Measurements from ENCODE around the gene SMCO3. TPM values are rescaled to one million over a fixed set of nuclear protein-coding genes. Genes with fewer than 3 reads are reported as not detected.
A peak's percentile ranks its signal among the peaks of the same experiment; 100 is the strongest.

SMCO3 gene
- total and polyA plus RNA-seq, 4 experiments from 2014 or later: 0.08 to 0.31 TPM; not detected in 2

DNA sequence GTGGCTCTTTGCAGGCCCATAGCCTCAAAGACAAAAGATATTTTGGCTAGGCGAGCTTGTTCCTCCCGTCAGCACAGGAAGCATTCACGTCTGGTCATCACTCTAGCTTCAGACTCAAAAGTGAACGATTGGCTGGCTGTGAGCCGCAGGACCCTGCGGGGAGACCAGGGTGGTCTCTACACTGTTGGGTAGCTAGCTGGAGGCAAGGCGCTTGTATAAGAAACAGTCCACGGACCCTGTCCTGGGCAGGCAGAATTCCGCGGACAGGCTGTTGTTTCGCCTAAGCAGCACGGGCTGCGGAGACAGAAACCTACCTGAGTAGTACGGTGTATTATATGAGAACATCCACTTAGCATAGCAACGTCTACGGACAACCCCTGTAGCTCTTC lies 40.3 kb downstream of the SMCO3 start:
- Histone ChIP-seq H3K36me3 (ENCODE audit: insufficient read depth, low read length) (no peaks in the 10 kb centered on the region), H3K27ac (ENCODE audit: low read depth, low read length) (peak overlapping the region; percentile 73), H3K4me1 (ENCODE audit: insufficient read depth, low read length) (peaks cover 43% of the 10 kb centered on the region), H3K27me3 (ENCODE audit: insufficient read depth, low read length) (no peaks in the 10 kb centered on the region), H3K9me3 (ENCODE audit: control insufficient read depth in 1 of 2, low read length in 2 of 2) (no peaks in the 10 kb centered on the region), H3K4me3 (ENCODE audit: low read length in 2 of 2) (peak overlapping the region; percentile 80 to 87)
- ChIA-PET CTCF (ENCODE audit: partially characterized antibody) (interaction anchor here (0.8 to 3.3 kb wide), 4 partner anchors 19 to 221 kb away, joined by 3 to 14 read pairs (median 9); partner anchors contain the start of gene WBP11), POLR2A (ENCODE audit: partially characterized antibody) (interaction anchor here (1.0 to 8.5 kb wide), 21 partner anchors 10 to 522 kb away, joined by 3 to 376 read pairs (median 6); partner anchors contain the start of genes ARHGDIB, ATF7IP, C12orf60 and PDE6H)
- Mint-ChIP-seq H3K27ac (peak overlapping the region; percentile 97 to 100 (median 99)), H3K27me3 (no peaks in the 10 kb centered on the region), H3K36me3 (peaks cover 3 to 44% of the 10 kb centered on the region in 2 donors), H3K4me3 (peak overlapping the region; percentile 96 to 99 (median 99)), H3K4me1 (peaks cover 30 to 72% (median 44%) of the 10 kb centered on the region in 4 donors), H3K9me3 (peaks cover 0 to 9% (median 0%) of the 10 kb centered on the region in 8 donors)
- DNase-seq: peak in 1 of 5 donors; percentile 43
- intact Hi-C loops (cut with micrococcal nuclease): loop anchor here (1.0 to 5.0 kb wide), 11 partner anchors 30 to 1109 kb away; partner anchors contain the start of genes C12orf60, EPS8, STRAP and WBP11

DNA sequence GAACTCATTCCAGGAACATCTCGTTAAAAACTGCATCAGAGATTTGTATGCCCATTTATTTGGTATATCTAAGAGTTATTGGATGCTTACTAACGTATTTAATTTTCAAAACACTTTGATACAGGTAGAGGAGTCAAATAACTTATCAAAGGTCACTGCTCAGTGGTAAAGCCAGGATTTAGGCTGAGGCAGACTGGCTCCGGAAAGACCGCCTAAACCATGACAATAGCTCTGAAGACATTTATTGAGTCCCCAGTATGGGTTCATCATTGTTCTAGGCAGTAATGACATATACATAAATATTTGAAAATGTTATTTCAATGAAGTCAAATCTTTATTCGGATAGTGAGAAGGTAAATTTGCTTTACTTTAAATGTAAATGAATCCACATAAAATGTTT lies 41.0 kb downstream of the SMCO3 start:
- H3K36me3 Mint-ChIP-seq: peaks cover 6 to 45% of the 10 kb centered on the region in 2 donors

DNA sequence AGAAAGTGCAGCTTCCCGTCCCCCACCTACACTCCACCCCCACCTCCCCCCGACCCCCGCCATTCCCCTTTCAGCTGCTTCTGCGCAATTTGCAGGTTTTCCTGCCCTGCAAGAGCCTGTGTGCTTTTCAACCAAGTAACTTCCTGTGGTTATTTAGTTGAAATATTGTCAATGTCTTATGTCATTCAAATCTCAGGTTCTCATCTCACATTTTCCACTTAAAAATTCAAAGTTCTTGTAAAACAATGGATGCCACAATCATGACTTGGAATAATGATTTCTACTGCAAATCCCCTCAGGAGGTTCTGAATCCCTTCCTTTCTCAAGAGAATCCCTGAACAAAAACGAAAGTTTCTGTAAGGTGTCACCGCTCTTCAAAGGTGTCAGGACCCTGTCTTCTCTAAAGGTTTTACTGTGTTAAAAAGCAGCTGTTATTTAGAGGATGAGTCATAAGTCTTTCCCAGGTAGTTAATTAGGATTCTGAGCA lies 42.3 kb downstream of the SMCO3 start:
- Mint-ChIP-seq H3K4me1 (peaks cover 39 to 87% (median 57%) of the 10 kb centered on the region in 4 donors), H3K36me3 (peaks cover 19 to 57% of the 10 kb centered on the region in 2 donors), H3K27me3 (no peaks in the 10 kb centered on the region), H3K9me3 (peaks cover 0 to 15% (median 7%) of the 10 kb centered on the region in 8 donors), H3K27ac (peak overlapping the region; percentile 88 to 100 (median 99)), H3K4me3 (peak overlapping the region; percentile 94 to 99 (median 97))
- H3K4me1 ChIP-seq (ENCODE audit: insufficient read depth, low read length): peaks cover 60% of the 10 kb centered on the region
- peak overlapping the region; percentile 98 for H3K27ac ChIP-seq (ENCODE audit: low read depth, low read length)
- no peaks in the 10 kb centered on the region for H3K36me3 ChIP-seq (ENCODE audit: insufficient read depth, low read length)
- intact Hi-C loops (cut with micrococcal nuclease): loop anchor here (1.0 to 5.0 kb wide), 7 partner anchors 190 to 1016 kb away; partner anchors contain the start of genes ARHGDIB, ATF7IP and EPS8
- peak overlapping the region; percentile 54 to 92 for H3K4me3 ChIP-seq (ENCODE audit: low read length in 2 of 2)
- H3K9me3 ChIP-seq (ENCODE audit: control insufficient read depth in 1 of 2, low read length in 2 of 2): no peaks in the 10 kb centered on the region
- H3K27me3 ChIP-seq (ENCODE audit: insufficient read depth, low read length): no peaks in the 10 kb centered on the region
- DNase-seq: peak; percentile 59 to 70 (median 67)
- ChIA-PET POLR2A (ENCODE audit: partially characterized antibody) (interaction anchor here (0.7 to 8.5 kb wide), 35 partner anchors 8 to 799 kb away, joined by 3 to 376 read pairs (median 11); partner anchors contain the start of genes ARHGDIB, ATF7IP, C12orf60 and WBP11), CTCF (ENCODE audit: partially characterized antibody) (interaction anchor here (0.6 to 4.6 kb wide), 12 partner anchors 9 to 516 kb away, joined by 3 to 20 read pairs (median 3); partner anchors contain the start of gene ATF7IP)

More for the DNA sequence above, 41.0 kb downstream of the SMCO3 start:
- Histone ChIP-seq H3K36me3 (ENCODE audit: insufficient read depth, low read length) (no peaks in the 10 kb centered on the region), H3K9me3 (ENCODE audit: control insufficient read depth in 1 of 2, low read length in 2 of 2) (no peaks in the 10 kb centered on the region), H3K4me3 (ENCODE audit: low read length in 2 of 2) (no peak overlapping the region), H3K4me1 (ENCODE audit: insufficient read depth, low read length) (peaks cover 50% of the 10 kb centered on the region), H3K27ac (ENCODE audit: low read depth, low read length) (peak overlapping the region; percentile 73), H3K27me3 (ENCODE audit: insufficient read depth, low read length) (no peaks in the 10 kb centered on the region)
- ChIA-PET CTCF (ENCODE audit: partially characterized antibody) (interaction anchor here (0.7 to 4.6 kb wide), 5 partner anchors 9 to 29 kb away, joined by 3 to 20 read pairs (median 3); partner anchors contain the start of gene WBP11), POLR2A (ENCODE audit: partially characterized antibody) (interaction anchor here (0.6 to 8.5 kb wide), 22 partner anchors 7 to 517 kb away, joined by 3 to 376 read pairs (median 6); partner anchors contain the start of genes ARHGDIB, ATF7IP, C12orf60 and PDE6H)
- H3K27ac Mint-ChIP-seq: peak overlapping the region in 6 of 7 donors; percentile 5 to 100 (median 68)
- no peaks in the 10 kb centered on the region for H3K27me3 Mint-ChIP-seq
- H3K4me3 Mint-ChIP-seq: peak overlapping the region; percentile 4 to 99 (median 99)
- intact Hi-C loops (cut with micrococcal nuclease): loop anchor here (5.0 kb wide), 5 partner anchors 386 to 1014 kb away; partner anchors contain the start of gene EPS8
- DNase-seq: no peak
- peaks cover 32 to 77% (median 48%) of the 10 kb centered on the region in 4 donors for H3K4me1 Mint-ChIP-seq
- peaks cover 0 to 9% (median under 1%) of the 10 kb centered on the region in 8 donors for H3K9me3 Mint-ChIP-seq

DNA sequence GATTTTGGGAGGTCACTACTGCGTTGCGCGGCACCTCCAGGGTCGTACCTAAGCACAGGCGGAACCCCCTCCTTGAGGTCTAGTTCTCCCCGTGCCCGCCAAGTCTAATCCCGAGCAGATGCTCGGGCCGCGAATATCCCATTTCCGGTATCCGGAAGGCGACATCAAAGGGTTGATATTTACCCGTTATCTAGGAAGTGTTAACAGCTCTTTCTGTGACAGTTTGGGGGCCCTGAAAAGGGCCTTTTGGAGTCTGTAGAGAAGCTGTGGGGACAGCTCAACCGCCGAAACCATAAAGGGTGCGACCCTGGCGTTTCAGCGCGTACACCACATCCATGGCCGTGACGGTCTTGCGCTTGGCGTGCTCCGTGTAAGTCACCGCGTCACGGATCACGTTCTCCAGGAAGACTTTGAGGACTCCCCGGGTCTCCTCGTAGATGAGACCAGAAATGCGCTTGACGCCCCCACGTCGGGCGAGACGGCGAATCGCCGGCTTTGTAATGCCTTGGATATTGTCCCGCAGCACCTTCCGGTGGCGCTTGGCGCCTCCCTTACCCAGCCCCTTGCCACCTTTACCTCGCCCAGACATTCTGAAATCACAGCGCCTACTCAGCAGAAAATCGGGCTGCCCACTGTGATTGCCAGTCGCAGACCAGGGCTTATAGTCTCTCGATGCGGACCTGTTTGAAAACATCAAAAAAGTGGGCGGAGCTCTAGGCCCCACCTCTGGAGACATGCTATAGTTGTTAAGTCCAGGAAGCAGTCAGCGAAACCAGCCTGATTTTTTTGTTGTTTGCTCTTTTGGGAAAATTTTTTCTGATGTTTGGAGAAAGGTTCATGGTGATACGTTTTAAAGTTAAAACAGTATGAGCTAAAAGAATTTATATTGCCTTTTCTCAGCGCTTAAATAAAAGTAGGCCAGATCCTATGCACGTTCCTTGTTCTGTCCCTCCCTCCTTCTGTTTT lies 43.2 kb downstream of the SMCO3 start:
- H3K27me3 Mint-ChIP-seq: no peaks in the 10 kb centered on the region
- H3K4me3 Mint-ChIP-seq: peak overlapping the region; percentile 94 to 99 (median 97)
- ChIA-PET CTCF (ENCODE audit: partially characterized antibody) (interaction anchor here (0.6 to 4.6 kb wide), 29 partner anchors 10 to 516 kb away, joined by 3 to 27 read pairs (median 4); partner anchors contain the start of genes ATF7IP, C12orf60, ERP27 and WBP11), POLR2A (ENCODE audit: partially characterized antibody) (interaction anchor here (0.6 to 8.5 kb wide), 55 partner anchors 9 to 1140 kb away, joined by 3 to 376 read pairs (median 5); partner anchors contain the start of genes ARHGDIB, ATF7IP, C12orf60 and DERA)
- H3K9me3 ChIP-seq (ENCODE audit: control insufficient read depth in 1 of 2, low read length in 2 of 2): no peaks in the 10 kb centered on the region
- H3K36me3 Mint-ChIP-seq: peaks cover 28 to 65% of the 10 kb centered on the region in 2 donors
- peaks cover 1 to 23% (median 14%) of the 10 kb centered on the region in 8 donors for H3K9me3 Mint-ChIP-seq
- H3K27ac Mint-ChIP-seq: peak overlapping the region; percentile 97 to 100 (median 99)
- H3K4me1 ChIP-seq (ENCODE audit: insufficient read depth, low read length): peaks cover 55% of the 10 kb centered on the region
- H3K4me1 Mint-ChIP-seq: peaks cover 36 to 83% (median 53%) of the 10 kb centered on the region in 4 donors
- H3K27ac ChIP-seq (ENCODE audit: low read depth, low read length): peak overlapping the region; percentile 98
- H3K27me3 ChIP-seq (ENCODE audit: insufficient read depth, low read length): no peaks in the 10 kb centered on the region
- H3K4me3 ChIP-seq (ENCODE audit: low read length in 2 of 2): peak overlapping the region; percentile 88 to 92
- intact Hi-C loops (cut with micrococcal nuclease): loop anchor here (1.0 to 5.0 kb wide), 8 partner anchors 33 to 1017 kb away; partner anchors contain the start of genes ARHGDIB, ATF7IP, C12orf60 and EPS8
- no peaks in the 10 kb centered on the region for H3K36me3 ChIP-seq (ENCODE audit: insufficient read depth, low read length)
- peak; percentile 94 to 96 (median 95) for DNase-seq

DNA sequence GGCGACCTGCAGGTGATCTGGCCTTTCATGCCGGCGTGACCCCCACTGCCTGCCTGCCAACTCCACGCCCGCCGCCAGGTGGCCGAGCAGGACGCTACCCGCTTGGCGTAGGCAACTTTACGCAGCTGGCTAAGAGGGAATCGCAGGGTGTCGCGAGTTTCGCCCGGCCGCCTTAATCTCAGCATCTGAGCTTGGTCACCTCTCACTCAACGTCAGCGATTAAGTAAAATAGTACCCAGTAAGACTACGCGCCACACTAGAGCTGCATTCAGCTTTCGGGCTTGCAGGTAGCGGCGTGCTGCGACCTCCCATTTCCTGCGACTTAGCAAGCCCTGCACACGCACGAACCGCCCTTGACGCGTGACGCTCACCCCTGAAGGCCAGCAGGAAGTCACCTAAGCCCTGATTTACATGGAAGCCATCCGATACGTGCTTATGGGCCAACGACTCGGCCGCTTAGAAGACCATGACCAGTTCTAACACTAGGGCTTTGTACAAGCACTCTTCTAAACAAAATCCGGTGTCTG lies 44.0 kb downstream of the SMCO3 start:
- Histone ChIP-seq H3K4me1 (ENCODE audit: insufficient read depth, low read length) (peaks cover 50% of the 10 kb centered on the region), H3K27me3 (ENCODE audit: insufficient read depth, low read length) (no peaks in the 10 kb centered on the region), H3K27ac (ENCODE audit: low read depth, low read length) (peak overlapping the region; percentile 98), H3K36me3 (ENCODE audit: insufficient read depth, low read length) (no peaks in the 10 kb centered on the region), H3K4me3 (ENCODE audit: low read length in 2 of 2) (peak overlapping the region; percentile 88 to 92), H3K9me3 (ENCODE audit: control insufficient read depth in 1 of 2, low read length in 2 of 2) (no peaks in the 10 kb centered on the region)
- H3K27ac Mint-ChIP-seq: peak overlapping the region; percentile 97 to 100 (median 99)
- peak overlapping the region; percentile 94 to 99 (median 97) for H3K4me3 Mint-ChIP-seq
- H3K4me1 Mint-ChIP-seq: peaks cover 30 to 83% (median 50%) of the 10 kb centered on the region in 4 donors
- peak; percentile 87 to 94 (median 90) for DNase-seq
- ChIA-PET POLR2A (ENCODE audit: partially characterized antibody) (interaction anchor here (0.6 to 8.5 kb wide), 40 partner anchors 10 to 1141 kb away, joined by 3 to 376 read pairs (median 6); partner anchors contain the start of genes ARHGDIB, ATF7IP, C12orf60 and DERA), CTCF (ENCODE audit: partially characterized antibody) (interaction anchor here (0.6 to 4.6 kb wide), 22 partner anchors 10 to 405 kb away, joined by 3 to 27 read pairs (median 6); partner anchors contain the start of genes ATF7IP, C12orf60, ERP27 and WBP11)
- peaks cover 3 to 29% (median 17%) of the 10 kb centered on the region in 8 donors for H3K9me3 Mint-ChIP-seq
- no peaks in the 10 kb centered on the region for H3K27me3 Mint-ChIP-seq
- intact Hi-C loops (cut with micrococcal nuclease): loop anchor here (1.0 to 5.0 kb wide), 6 partner anchors 33 to 1017 kb away; partner anchors contain the start of genes C12orf60, EPS8 and WBP11
- peaks cover 36 to 69% of the 10 kb centered on the region in 2 donors for H3K36me3 Mint-ChIP-seq
